ENCODE results near the gene GAS7. TPM values are rescaled to one million over a fixed set of nuclear protein-coding genes. Genes with fewer than 3 reads are reported as not detected.

The GAS7 gene
- total and polyA plus RNA-seq, 2 of the 13 experiments (the other 11 are each of a cell fraction or from before 2014, with no cell fraction given): 1.0 to 5.2 TPM

DNA sequence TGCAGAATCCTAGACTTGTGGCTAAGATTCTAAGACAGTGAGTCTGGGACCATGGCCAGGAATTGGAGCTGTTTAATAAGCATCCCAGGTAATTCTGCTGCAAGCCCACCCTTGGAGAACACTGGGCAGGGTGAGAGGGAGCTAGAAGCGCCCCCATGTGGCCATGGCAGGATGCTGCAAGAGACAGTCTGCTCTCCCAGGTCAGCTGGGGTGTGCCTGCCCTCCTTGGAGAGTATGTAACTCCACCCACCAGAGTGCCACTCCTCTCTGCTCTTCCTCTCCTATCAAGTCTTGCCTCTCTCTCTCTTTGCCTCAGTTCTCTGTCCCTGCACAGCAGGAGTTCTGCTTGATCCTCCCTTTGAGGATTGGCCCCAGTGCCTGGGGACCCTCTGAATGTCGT lies 308.3 kb downstream of the GAS7 start:
- ATAC-seq (peak; percentile 76), DNase-seq (ENCODE audit: low spot score) (peak; percentile 6), FAIRE-seq (no peak)
- no peaks in the 10 kb centered on the region; a peak in 1 of 5 replicates for H3K27me3 ChIP-seq (ENCODE audit: control insufficient read depth in 1 of 2, insufficient read depth in 2 of 2, low read length in 2 of 2)
- H3K9ac ChIP-seq (ENCODE audit: insufficient read depth, low read depth, low read length): no peak overlapping the region
- 0% methylated on average over 1 of the region's 2 CpGs for WGBS (ENCODE audit: low lambda C conversion rate)
- no peak overlapping the region for H3K4me3 ChIP-seq (replicated peaks in 1 of 3; ENCODE audit: insufficient read depth in 1 of 3, low read depth in 2 of 3, low read length in 3 of 3)
- in situ Hi-C loops (cut with HindIII; ENCODE audit: extremely low pct_ligation_motif_present, low pct_unique_long_range_greater_than_20kb) (no loop called here), intact Hi-C loops (cut with micrococcal nuclease; ENCODE audit: unreplicated experiment) (no loop called here)
- H2AFZ ChIP-seq (ENCODE audit: low read length): no peak overlapping the region
- no peaks in the 10 kb centered on the region for H3K36me3 ChIP-seq (replicated peaks in 1 of 2; ENCODE audit: control insufficient read depth in 1 of 2, insufficient read depth in 2 of 2, low read length in 2 of 2)
- POLR2A ChIA-PET: no interaction called here
- no peaks in the 10 kb centered on the region for H4K20me1 ChIP-seq (ENCODE audit: insufficient read depth, low read length)
- H3K79me2 ChIP-seq (ENCODE audit: insufficient read depth, low read length): no peaks in the 10 kb centered on the region
- BruUV-seq (replicated peaks): no TSS peak
- H3K27ac ChIP-seq (ENCODE audit: extremely low read length, insufficient read depth, low read length): no peak overlapping the region
- H3K4me1 ChIP-seq (ENCODE audit: insufficient read depth, low read length): no peaks in the 10 kb centered on the region
- H3K4me2 ChIP-seq (ENCODE audit: low read depth, low read length): no peak overlapping the region
- H3K9me3 ChIP-seq (ENCODE audit: low read length): no peaks in the 10 kb centered on the region
- CTCF ChIA-PET (ENCODE audit: low intra/inter-chr PET ratio, low total read pairs): no interaction called here
- TF ChIP-seq, protein P1, sequence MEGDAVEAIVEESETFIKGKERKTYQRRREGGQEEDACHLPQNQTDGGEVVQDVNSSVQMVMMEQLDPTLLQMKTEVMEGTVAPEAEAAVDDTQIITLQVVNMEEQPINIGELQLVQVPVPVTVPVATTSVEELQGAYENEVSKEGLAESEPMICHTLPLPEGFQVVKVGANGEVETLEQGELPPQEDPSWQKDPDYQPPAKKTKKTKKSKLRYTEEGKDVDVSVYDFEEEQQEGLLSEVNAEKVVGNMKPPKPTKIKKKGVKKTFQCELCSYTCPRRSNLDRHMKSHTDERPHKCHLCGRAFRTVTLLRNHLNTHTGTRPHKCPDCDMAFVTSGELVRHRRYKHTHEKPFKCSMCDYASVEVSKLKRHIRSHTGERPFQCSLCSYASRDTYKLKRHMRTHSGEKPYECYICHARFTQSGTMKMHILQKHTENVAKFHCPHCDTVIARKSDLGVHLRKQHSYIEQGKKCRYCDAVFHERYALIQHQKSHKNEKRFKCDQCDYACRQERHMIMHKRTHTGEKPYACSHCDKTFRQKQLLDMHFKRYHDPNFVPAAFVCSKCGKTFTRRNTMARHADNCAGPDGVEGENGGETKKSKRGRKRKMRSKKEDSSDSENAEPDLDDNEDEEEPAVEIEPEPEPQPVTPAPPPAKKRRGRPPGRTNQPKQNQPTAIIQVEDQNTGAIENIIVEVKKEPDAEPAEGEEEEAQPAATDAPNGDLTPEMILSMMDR (CRISPR knock-in tag; IDR thresholded peaks at IDR 0.05): peak; percentile 60
- no peak for TF ChIP-seq ZNF282 (IDR thresholded peaks at IDR 0.05; ENCODE audit: partially characterized antibody)

DNA sequence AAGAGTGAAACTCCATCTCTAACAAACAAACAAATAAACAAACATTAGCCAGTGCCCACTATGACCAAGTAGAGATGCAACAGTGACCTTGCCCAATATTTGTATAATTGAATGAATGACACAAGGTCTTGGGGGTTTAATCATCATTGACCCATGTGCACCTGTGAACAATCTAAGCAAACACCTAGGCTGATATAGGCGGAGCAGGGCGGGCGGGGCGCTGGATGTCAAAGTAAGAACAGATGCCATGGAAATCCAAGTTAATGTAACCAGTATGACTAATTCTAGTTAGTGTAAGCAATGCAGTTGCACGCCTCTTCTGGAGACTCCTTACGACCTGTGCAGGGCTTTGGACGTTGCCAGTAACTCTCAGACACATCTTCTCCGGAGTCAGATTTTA lies 310.9 kb downstream of the GAS7 start:
- DNase-seq (ENCODE audit: low spot score): no peak
- in situ Hi-C loops (cut with HindIII; ENCODE audit: extremely low pct_ligation_motif_present, low pct_unique_long_range_greater_than_20kb) (no loop called here), intact Hi-C loops (cut with micrococcal nuclease; ENCODE audit: unreplicated experiment) (no loop called here)
- H3K27ac ChIP-seq (ENCODE audit: extremely low read length, insufficient read depth, low read length): no peak overlapping the region
- peaks cover 12% of the 10 kb centered on the region for H3K9me3 ChIP-seq (ENCODE audit: low read length)
- no peak for TF ChIP-seq PCBP2 (optimal IDR thresholded peaks at IDR 0.05; ENCODE audit: low read depth, low read length, poor library complexity, severe bottlenecking)
- ATAC-seq: no peak
- H3K4me3 ChIP-seq (replicated peaks in 1 of 3; ENCODE audit: insufficient read depth in 1 of 3, low read depth in 2 of 3, low read length in 3 of 3): no peak overlapping the region
- no peaks in the 10 kb centered on the region for H3K4me1 ChIP-seq (ENCODE audit: insufficient read depth, low read length)
- no TSS peak for BruUV-seq (replicated peaks)
- POLR2A ChIA-PET: no interaction called here
- FAIRE-seq: no peak
- H3K36me3 ChIP-seq (replicated peaks in 1 of 2; ENCODE audit: control insufficient read depth in 1 of 2, insufficient read depth in 2 of 2, low read length in 2 of 2): no peaks in the 10 kb centered on the region
- no peak overlapping the region for H3K9ac ChIP-seq (ENCODE audit: insufficient read depth, low read depth, low read length)
- H3K79me2 ChIP-seq (ENCODE audit: insufficient read depth, low read length): no peaks in the 10 kb centered on the region
- whole genome bisulfite sequencing (ENCODE audit: low lambda C conversion rate): 19% methylated on average over 8 of the region's 8 CpGs
- no peak overlapping the region for H2AFZ ChIP-seq (ENCODE audit: low read length)
- H3K27me3 ChIP-seq (ENCODE audit: control insufficient read depth in 1 of 2, insufficient read depth in 2 of 2, low read length in 2 of 2): no peaks in the 10 kb centered on the region
- H3K4me2 ChIP-seq (ENCODE audit: low read depth, low read length): no peak overlapping the region
- no peaks in the 10 kb centered on the region for H4K20me1 ChIP-seq (ENCODE audit: insufficient read depth, low read length)
- CTCF ChIA-PET (ENCODE audit: low intra/inter-chr PET ratio, low total read pairs): no interaction called here
